Tongue (tissue), 2 donors: ENCODE data around the gene DENND2D. TPM values are rescaled to one million over a fixed set of nuclear protein-coding genes. Genes with fewer than 3 reads are reported as not detected.

ENCODE experiments used
- small RNA-seq: library from RNA; depleted of rRNA; stranded (forward); fragments of <200 nt; gene quantifications from one replicate; pipeline ENCODE3, GENCODE V24; 2014; ENCODE audit warnings: low replicate concordance
- total RNA-seq: library from RNA; depleted of rRNA; stranded (reverse); fragments of >200 nt; gene quantifications from one replicate; pipeline ENCODE4 v1.2.3, GENCODE V29; 2014

DENND2D gene
- total RNA-seq, 1 donor from 2014 or later, result 12.0 TPM

Small RNAs within 50 kb of the gene (small RNA-seq; reads per million reads assigned to genes)
- gene AL355816.1, result not detected

Other genes with a start within 250 kb of the DENND2D start
- 8.4 TPM for gene LRIF1, start 236.7 kb downstream of the DENND2D start, total RNA-seq
- 24.6 TPM for gene DRAM2, start 60.6 kb downstream of the DENND2D start, total RNA-seq
- gene CEPT1, start 60.4 kb downstream of the DENND2D start, total RNA-seq, result 55.7 TPM
- 5.0 TPM for gene CHI3L2, start 27.1 kb upstream of the DENND2D start, total RNA-seq
- gene CHIA, start 90.2 kb upstream of the DENND2D start, total RNA-seq, result not detected
- 2.7 TPM for gene OVGP1, start 227.1 kb upstream of the DENND2D start, total RNA-seq
- gene WDR77, start 248.6 kb upstream of the DENND2D start, total RNA-seq, result 25.7 TPM
- gene ATP5PB, start 248.8 kb upstream of the DENND2D start, total RNA-seq, result 411 TPM